ENCODE results near the gene MANF.

Gene MANF

DNA sequence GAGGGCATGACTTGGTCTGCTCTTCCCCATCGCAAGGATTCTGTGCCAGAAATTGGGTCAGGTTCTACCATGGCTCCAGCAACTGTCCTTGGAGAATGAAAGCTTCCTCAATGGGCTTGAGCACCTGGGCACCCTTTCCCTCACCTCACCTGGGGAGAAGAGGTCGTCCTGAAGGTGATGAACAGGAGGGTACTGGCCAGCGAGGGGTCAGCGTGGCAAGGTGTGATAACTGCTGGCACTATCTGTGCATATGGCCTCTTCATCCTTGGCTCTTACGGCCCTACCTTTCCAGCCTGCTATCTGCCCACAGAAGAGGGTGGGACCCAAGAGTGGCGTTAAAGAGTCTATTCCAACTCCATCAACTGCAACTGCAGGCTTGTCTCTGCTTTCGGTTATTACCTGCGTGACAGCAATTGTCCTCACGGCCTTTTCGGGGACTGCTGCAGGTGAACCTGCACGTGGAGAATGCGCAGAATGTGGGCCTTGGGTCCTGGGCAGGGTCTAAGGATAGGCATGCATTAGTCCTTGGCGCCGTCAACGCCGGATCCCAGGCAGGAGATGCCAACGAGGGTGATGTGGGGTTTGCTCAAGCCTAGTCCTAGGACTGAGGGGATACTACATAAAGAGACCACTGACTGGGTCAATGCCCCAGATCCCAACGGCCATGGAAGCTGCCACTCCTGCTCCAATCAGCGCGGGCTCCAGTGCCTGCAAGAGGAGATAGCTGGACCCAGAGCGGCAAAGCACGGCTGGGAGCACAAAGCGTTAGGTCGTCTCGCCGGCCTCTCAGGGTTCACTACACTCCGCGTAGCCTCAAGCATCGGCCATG lies 5.4 kb downstream of the MANF start:
- DNase-seq (ENCODE audit: low read depth): no peak

DNA sequence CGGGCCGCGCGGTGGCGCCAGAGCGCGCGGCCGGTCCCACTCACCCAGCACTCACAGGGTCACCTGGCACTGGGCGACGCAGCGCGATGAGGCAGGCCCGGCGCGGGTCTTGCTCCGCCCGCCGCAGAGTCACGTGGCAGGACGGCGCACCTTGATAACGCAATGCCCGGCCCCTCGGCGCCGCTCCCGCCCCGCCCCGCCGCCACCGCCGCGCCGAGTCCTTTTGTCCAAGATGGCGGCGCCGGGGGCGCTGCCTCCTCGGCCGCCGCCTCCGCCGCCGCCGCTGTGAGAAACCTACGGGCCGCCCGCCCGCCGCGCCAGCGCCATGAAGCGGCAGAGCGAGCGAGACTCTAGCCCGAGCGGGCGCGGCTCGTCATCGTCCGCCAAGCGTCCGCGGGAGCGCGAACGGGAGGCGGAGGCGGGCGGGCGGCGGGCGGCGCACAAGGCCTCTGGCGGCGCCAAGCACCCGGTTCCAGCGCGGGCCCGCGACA lies 6.0 kb downstream of the MANF start, which contains the start of gene RBM15B:
TSS of gene RBM15B (plus strand) at position 211 of the 491 bp plus-strand sequence. CDS start at position 326, 115 bp downstream.
- DNase-seq (ENCODE audit: low read depth): peak; percentile 95

DNA sequence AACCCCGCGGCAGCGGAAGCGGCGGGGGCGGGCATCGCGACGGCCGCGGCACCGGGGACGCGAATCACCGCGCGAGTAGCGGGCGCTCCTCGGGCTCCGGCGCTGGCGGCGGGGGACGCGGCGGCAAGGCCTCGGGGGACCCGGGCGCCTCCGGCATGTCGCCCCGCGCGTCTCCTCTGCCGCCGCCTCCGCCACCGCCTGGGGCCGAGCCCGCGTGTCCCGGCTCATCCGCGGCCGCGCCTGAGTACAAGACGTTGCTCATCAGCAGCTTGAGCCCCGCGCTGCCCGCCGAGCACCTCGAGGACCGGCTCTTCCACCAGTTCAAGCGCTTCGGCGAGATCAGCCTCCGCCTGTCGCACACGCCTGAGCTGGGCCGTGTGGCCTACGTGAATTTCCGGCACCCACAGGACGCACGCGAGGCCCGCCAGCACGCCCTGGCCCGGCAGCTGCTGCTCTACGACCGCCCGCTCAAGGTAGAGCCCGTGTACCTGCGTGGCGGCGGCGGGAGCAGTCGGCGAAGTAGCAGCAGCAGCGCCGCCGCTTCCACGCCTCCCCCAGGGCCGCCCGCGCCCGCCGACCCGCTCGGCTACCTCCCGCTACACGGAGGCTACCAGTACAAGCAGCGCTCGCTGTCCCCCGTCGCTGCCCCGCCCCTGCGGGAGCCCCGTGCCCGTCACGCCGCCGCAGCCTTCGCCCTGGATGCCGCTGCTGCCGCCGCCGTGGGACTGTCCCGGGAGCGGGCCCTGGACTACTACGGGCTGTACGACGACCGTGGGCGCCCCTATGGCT lies 6.7 kb downstream of the MANF start:
- DNase-seq (ENCODE audit: low read depth): peak; percentile 37

DNA sequence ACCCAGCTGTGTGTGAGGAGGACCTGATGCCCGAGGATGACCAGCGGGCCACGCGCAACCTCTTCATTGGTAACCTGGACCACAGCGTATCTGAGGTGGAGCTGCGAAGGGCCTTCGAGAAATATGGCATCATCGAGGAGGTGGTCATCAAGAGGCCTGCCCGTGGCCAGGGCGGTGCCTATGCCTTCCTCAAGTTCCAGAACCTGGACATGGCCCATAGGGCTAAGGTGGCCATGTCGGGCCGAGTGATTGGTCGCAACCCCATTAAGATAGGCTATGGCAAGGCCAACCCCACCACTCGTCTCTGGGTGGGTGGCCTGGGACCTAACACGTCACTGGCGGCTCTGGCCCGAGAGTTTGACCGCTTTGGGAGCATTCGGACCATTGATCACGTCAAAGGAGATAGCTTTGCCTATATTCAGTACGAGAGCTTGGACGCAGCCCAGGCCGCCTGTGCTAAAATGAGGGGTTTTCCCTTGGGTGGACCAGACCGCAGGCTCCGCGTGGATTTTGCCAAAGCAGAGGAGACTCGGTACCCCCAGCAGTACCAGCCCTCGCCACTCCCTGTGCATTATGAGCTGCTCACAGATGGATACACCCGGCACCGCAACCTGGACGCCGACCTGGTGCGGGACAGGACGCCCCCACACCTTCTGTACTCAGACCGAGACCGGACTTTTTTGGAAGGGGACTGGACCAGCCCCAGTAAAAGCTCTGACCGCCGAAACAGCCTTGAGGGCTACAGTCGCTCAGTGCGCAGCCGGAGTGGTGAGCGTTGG lies 7.5 kb downstream of the MANF start:
- no peak for DNase-seq (ENCODE audit: low read depth)

DNA sequence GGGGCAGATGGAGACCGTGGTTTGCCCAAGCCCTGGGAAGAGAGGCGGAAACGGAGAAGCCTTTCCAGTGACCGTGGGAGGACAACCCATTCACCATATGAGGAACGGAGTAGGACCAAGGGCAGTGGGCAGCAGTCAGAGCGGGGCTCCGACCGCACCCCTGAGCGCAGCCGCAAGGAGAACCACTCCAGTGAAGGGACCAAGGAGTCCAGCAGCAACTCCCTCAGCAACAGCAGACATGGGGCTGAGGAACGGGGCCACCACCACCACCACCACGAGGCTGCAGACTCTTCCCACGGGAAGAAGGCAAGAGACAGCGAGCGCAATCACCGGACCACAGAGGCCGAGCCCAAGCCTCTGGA lies 8.0 kb downstream of the MANF start:
- DNase-seq (ENCODE audit: low read depth): no peak

DNA sequence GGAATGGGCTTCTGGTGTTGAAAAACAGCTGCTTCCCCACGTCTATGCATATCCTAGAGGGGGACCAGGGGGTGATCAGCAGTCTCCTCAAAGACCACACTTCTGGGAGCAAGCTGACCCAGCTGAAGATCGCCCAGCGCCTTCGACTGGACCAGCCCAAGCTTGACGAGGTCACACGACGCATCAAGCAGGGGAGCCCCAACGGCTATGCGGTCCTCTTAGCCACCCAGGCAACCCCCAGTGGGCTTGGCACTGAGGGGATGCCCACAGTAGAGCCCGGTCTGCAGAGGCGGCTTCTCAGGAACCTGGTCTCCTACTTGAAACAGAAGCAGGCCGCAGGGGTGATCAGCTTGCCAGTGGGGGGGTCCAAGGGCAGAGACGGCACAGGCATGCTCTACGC lies 8.5 kb downstream of the MANF start:
- DNase-seq (ENCODE audit: low read depth): no peak

DNA sequence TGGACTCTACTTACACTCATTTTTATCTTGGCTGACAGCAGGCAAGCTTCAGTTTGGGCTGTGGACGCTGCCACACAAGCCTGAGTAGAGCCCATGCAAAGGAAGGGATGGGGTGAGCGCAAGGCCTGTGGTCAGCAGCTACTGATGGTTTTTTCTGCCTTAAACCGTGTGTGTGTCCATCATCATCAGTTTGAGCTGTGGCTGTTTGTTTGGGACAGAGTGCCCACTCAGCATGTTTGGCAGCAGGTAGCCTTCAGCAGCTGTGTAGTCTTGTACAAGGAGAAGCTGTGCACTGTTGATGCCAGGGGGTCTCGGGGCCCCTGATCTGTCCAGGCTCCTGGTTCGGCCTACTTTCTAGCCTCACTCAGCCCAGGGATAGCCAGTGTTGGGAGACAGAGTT lies 9.4 kb downstream of the MANF start:
- DNase-seq (ENCODE audit: low read depth): no peak

DNA sequence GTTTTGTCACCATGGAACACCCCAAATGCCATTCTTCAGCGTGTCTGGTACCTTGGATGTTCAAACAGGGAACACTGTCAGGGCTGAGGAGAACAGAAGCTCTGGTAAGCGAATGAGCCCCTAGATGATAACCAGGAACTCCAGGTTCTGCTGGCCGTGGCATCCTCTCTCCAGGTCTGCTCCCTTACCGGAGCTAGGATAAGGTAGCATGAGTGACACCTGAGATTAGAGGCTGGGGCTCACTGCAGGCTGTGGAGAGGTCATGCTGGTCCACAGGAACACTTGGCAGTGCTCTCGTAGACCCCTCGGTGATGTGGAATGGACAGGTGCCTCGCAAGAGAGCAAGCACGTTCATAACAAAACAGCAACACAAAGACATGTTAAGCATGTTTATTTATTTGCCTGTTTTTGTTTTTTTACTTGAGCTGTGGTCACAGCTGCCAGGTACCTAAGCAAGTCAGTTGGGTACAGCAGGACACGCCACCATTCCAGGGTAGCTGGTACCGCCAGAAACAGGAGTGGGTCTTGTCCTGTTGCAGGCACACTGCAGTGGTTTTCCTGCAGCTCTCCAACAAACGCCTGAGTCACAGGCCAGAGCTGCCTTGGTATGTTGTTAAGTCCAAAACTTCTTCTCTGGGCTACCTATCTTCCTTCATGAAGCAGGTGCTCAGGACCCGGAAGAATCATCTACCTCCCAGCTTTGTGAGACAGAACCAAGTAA lies 10.6 kb downstream of the MANF start:
- no peak for DNase-seq (ENCODE audit: low read depth)

DNA sequence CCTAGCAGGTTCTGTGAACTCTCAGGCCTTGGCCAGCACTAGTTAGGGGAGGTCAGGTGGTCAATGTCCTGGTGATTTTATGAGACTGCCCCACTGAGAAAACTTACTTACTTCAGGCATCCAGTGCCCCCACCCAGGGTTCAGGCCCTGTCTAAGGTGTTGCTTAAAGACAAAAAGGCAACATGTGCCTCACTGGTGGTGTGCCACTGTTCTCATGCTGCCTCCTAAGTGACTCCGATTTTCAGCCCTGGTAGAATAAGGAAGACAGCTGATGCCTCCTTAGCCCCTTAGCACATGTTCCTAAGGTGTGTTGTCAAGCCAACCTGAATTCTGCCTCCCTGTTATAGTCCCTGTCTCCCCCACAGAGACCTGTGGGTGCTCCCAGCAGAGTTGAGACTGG lies 11.3 kb downstream of the MANF start:
- no peak for DNase-seq (ENCODE audit: low read depth)

DNA sequence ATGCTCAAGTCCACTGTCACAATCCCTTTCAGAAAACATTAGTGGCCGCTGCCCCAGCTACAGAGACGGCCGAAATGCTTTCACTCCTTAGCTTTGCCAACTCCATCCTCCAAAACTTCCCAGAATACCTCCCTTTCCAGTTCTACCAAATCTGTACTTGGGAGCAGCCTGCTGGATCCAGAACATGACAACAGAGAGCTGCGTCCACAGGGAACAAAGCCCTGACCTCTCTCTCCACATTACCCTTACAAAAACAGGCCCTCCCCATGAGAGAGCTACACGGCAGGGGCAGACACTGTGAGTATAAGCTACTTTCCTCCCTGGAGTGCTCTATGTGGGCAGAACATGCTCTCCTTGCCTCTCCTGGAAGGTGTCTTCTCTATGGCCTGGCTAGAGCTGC lies 12.3 kb downstream of the MANF start:
- no peak for DNase-seq (ENCODE audit: low read depth)

DNA sequence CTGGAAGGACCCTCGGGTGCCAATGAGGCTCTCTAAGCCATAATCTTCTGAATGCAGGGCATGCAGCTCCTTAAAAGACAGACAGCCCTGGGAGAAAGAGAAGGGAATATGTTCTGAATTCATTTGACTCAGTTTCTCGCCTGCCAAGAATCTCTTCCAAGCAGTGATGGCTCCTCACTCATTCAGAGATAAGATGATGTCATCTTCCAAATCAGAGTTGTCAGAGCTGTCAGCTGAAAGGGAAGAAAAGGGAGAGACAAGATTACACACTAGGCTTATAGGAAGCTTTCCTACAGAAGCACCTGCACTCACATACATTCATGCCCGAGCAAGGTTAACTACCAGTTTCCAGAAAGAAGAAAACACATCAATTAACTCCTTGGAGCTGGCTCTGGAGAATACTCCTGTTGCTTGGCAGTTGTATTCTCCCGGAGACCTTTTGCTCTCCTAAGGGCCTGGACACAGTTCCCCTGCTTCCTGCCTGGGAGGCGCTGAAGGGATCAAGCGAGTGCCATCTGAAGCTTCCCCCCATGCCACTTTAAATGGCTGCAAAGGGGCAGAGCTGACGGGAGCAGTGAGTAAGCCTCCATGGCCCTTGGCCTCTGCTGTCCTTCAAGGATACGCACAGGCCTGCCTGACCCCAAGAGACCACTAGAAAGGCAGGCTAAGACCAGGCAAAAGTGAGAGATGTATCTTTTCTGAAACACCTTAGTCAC lies 13.7 kb downstream of the MANF start:
- no peak for DNase-seq (ENCODE audit: low read depth)

DNA sequence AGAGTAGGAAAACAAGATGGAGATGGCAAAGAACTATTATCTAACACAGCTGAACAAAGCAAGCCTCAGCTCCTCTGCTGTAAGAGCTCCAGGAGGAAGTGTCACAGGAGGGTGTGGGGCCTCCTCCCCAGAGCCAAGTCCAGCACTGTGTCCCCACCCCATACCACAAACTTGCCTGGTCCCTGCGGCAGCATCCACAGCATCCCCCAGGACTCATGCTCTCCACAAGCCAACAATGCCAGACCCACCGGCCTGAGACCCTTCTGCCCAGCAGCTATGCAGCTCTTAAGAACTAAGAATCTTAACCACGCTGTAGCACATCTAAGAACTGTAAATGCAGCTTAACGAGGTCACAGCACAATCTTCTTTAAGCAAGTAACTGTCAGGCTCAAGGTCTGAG lies 15.1 kb downstream of the MANF start:
- DNase-seq (ENCODE audit: low read depth): no peak

DNA sequence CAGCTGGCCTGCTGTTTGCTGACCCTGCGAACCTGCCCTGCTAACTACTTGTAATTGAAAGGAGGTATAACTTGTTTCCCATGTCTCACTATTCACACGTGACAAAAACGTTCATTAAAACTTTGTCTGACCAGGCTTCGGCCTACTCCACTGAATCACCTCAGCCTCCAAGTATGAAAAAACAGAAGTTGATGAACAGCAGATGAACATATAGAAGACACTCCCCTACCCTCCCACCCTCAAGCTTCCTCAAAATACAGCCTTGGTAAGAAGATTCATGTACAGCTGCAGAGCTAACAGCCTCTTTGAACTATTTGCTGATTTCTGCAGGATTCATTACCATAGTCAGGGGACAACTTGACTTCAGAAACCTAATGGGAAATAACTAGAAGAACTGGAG lies 16.6 kb downstream of the MANF start:
- DNase-seq (ENCODE audit: low read depth): no peak

DNA sequence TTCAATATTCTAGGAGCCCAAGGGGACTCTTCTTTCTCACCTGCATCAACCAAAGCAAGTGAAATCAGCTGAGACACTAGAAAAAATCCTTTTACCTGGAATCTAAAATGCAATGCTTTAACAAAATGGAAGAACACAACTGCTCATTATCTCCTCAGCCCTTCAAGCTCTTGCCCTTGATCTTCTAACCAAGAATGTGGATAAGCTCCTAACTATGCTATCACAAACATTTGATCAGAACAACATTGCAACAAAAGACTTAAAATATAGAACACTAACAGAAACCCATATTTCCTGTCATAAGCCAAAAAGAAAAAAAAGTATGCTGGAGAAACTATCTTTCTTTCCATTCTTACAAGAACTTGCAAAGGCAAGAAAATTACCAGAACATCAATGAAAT lies 18.6 kb downstream of the MANF start:
- no peak for DNase-seq (ENCODE audit: low read depth)

DNA sequence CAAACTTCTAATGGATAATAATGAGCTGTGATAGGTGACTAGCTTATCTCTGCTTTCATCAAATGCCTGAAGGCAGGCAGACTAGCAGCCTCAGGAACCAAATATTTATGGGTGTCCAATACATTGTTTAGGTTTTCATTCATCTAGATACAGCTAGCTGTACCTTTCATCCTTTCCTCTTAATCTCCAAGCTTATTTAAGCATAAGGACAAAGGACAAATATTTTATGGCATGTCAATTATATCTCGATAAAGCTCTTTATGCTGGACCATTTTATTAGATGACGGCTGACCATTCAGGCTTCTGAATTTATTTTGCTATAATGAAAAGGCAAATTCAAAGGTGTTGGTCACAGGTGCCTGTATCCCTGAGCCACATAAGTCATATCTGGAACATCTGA lies 22.9 kb downstream of the MANF start:
- no peak for DNase-seq (ENCODE audit: low read depth)

DNA sequence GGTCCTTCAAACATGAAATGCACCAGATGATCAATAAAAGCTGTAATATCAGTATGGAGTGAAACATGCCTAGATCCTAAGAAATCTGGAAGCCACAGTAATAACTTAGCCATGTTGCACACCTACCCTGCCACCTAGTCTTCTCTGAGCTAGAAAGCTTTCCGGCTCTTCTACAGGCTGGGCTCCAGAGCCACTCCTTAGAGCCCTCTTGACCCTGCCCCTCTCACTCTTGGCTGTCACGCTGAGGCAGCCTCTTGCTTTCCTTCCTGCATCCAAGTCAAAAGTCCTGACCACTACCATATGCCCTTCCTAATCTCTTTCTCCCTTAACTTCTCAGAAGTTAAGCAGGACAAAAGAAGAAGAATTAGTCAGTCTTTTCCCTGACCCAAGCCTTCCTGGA lies 23.7 kb downstream of the MANF start:
- DNase-seq (ENCODE audit: low read depth): no peak

DNA sequence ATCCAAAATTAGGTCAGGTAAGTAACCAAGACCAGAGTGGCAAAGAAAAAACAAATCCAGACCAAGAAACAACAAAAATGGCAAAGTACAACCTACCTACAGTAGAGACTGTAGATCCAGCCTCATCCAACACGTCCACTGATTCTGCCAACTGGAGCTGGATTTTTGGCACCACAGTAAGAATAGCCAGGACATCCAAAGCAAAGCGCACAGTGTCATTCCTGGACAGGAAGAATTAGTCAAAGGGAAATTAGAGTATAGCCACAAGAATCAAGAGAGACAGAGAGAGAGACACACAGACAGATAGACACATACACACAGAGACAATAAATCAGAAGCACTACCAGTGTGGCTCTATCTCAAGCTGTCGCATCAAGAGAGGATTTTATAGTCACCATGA lies 37.1 kb downstream of the MANF start:
- no peak for DNase-seq (ENCODE audit: low read depth)

DNA sequence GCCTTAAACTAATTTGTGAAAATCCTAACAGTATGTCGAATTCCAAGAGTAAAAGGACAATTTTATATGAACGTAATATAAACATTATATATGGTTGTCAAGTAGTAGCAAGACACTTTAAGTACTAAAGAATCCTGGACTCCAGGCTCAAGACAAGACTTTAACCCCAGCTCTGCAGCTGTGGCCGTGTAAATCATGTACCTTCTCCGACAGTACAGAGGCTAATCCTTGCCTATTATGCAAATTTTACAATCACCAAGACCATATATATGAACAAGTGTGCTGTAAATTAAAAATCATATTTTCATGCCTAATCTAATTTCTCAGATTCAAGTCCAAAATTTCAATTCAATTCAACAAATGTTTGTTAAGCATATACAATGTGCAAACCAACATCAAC lies 41.8 kb downstream of the MANF start:
- no peak for DNase-seq (ENCODE audit: low read depth)

DNA sequence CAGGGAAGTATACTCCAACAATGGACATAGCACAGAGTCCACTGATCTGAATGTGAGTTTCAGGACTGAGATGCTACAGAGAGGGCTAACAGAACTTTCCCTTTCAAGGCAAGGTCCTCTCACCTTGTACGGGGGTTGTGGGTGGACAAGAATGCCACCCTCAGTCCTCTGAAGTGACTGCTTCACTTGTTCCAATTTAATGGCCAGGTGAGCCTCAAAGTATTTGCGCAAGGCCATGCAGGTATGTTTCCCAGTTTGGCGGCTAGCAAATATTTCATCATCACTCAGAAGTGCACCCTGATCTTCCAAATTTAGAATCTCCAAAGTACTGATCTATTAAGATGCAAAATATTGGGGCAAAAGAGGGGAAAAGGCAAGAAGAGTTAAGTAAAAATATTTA lies 44.0 kb downstream of the MANF start:
- DNase-seq (ENCODE audit: low read depth): no peak

DNA sequence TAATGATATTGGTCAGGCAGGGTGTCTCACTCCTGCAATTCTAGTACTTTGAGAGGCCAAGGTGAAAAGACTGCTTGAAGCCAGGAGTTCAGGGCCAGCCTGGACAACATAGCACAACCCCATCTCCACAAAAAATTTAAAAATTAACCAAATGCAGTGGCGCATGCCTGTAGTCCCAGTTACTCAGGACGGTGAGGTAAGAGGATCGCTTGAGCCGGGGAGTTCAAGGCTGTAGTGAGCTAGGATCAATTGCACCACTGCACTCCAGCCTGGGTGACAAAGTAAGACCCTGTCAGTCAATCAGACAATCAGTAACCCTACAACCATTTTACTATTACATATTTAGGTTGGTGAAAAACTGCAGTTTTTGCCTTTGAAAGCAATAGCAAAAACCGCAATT lies 49.0 kb downstream of the MANF start:
- DNase-seq (ENCODE audit: low read depth): no peak

DNA sequence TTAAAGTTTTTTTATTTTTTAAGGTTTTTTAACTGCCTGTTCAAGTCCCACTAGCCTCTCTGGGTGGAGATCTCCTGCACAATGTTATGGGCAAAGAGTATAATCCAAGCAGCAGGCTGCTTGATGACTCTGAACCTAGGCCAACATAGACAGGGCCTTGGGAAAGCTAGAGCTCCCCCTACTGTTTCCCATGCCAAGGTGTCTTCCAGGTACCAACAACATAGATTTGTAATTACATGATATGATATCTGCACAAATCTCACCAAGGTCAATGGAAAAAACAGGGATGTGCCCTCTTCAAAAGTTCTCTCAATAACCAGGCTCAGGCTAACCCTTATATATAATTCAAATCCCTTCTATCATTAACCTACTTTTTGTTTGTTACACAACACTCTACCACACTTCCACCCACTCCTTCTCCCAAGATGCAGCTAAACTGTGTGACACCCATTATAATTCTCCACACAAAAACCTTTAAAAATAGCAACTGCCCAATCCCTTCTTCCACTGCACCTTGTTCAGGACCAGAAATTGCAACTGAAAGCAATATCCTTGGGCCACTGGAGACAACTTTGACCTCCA lies 49.7 kb downstream of the MANF start:
- peak; percentile 22 for DNase-seq (ENCODE audit: low read depth)

Measured in stimulated activated CD4-positive, alpha-beta T cell treated with anti-CD3 and anti-CD28 coated beads, Interleukin-2, amount 100 ng/mL, for 4 hours (primary cell).